Measurements from ENCODE around the gene FAM151A.

DNA sequence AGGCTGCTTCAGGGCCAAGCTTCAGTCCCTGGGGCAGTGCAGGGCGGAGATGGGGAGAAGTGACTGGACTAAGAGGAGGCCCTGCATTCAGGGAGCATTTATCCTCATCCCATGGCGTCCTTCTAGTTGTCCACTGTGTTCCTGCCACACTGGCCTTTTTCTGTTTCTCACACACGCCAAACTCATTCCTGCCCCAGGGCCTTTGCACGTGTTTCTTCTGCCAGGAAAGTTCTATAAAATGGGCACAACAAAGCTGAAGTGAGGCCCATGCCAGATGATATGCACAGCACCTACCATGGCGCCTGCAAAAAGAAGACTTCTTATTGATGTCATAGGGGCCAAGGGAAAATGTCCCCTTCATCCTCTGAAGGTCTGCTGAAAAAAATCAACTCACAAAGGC, 42.5 kb upstream of the FAM151A start:
- TF ChIP-seq, protein P1, sequence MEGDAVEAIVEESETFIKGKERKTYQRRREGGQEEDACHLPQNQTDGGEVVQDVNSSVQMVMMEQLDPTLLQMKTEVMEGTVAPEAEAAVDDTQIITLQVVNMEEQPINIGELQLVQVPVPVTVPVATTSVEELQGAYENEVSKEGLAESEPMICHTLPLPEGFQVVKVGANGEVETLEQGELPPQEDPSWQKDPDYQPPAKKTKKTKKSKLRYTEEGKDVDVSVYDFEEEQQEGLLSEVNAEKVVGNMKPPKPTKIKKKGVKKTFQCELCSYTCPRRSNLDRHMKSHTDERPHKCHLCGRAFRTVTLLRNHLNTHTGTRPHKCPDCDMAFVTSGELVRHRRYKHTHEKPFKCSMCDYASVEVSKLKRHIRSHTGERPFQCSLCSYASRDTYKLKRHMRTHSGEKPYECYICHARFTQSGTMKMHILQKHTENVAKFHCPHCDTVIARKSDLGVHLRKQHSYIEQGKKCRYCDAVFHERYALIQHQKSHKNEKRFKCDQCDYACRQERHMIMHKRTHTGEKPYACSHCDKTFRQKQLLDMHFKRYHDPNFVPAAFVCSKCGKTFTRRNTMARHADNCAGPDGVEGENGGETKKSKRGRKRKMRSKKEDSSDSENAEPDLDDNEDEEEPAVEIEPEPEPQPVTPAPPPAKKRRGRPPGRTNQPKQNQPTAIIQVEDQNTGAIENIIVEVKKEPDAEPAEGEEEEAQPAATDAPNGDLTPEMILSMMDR (IDR thresholded peaks at IDR 0.05): no peak
- TF ChIP-seq POLR2A (IDR thresholded peaks at IDR 0.05) (no peak), POLR2AphosphoS5 (IDR thresholded peaks at IDR 0.05) (no peak)
